Endothelial cell of umbilical vein (primary cell): ENCODE results near the gene TMEM167B. TPM values are rescaled to one million over a fixed set of nuclear protein-coding genes. Genes with fewer than 3 reads are reported as not detected.

Experiments used
- BruUV-seq: library from RNA; stranded (reverse); fragments of 400-500 nt; replicated peaks from 2 replicates; lab custom pipeline; 2021; lab: Mats Ljungman, UMichigan
- CTCF ChIA-PET: fragments of 300-600, 350-600 bp; sonication (Branson Sonifier 250); formaldehyde crosslinking; loops from one replicate; lab custom pipeline; 2021; ENCODE audit warnings: antibody characterized with exemption, inconsistent platforms; lab: Charles Lee
- POLR2A ChIA-PET: fragments of 300-600, 350-600 bp; sonication (Branson Sonifier 250); formaldehyde crosslinking; loops from one replicate; lab custom pipeline; 2021; ENCODE audit warnings: antibody characterized with exemption, inconsistent platforms; lab: Charles Lee
- DNase-seq: peaks from one replicate; pipeline ENCODE4 v3.0.0-alpha.2; 2011; ENCODE audit warnings: low read depth, low spot score
- FAIRE-seq: peaks from 2 replicates; lab custom pipeline; 2011; peaks lifted over from hg19 to GRCh38; lab: Jason Lieb, UNC
- H2AFZ ChIP-seq: 2 replicates; pipeline ENCODE4 v1.6.0; 2012; ENCODE audit warnings: low read depth, low read length, control low read depth, inconsistent platforms
- H3K27ac ChIP-seq: 2 replicates; pipeline ENCODE4 v1.5.1; 2011; ENCODE audit warnings: low read depth, mild to moderate bottlenecking, control low read depth, low read length, moderate library complexity; ENCODE audit not compliant: insufficient read depth
- H3K27me3 ChIP-seq, 2 experiments: 2 replicates each; pipeline versions ENCODE4 v1.6.0 to v1.6.1; 2011; ENCODE audit warnings: low read length in 2 of 2, mixed read lengths in 1 of 2; ENCODE audit not compliant: control insufficient read depth in 2 of 2, insufficient read depth in 2 of 2
- H3K36me3 ChIP-seq, 2 experiments: 2 replicates in 1 of 2; 3 replicates in 1 of 2; pipeline ENCODE4 v1.5.1; 2011; ENCODE audit warnings: low read length in 2 of 2, mild to moderate bottlenecking in 1 of 2, moderate library complexity in 1 of 2; ENCODE audit not compliant: control insufficient read depth in 2 of 2, insufficient read depth in 2 of 2; ENCODE audit errors: extremely low read depth in 1 of 2
- H3K4me1 ChIP-seq: 3 replicates; pipeline ENCODE4 v1.5.1; 2011; ENCODE audit warnings: mild to moderate bottlenecking, low read length; ENCODE audit not compliant: control insufficient read depth, insufficient read depth; ENCODE audit errors: extremely low read depth
- H3K4me2 ChIP-seq: 2 replicates; pipeline ENCODE4 v1.6.1; 2011; ENCODE audit warnings: low read length, control low read depth, mixed read lengths; ENCODE audit not compliant: insufficient read depth
- H3K4me3 ChIP-seq, 3 experiments: fragments of 200-600 bp in 1 of 3; sonication (generic), shearing (Covaris generic) in 1 of 3; replicated peaks in 1 of 3; 2 replicates each; pipeline ENCODE4 v1.5.1; 2011 to 2016; ENCODE audit warnings: control low read depth in 3 of 3, low read length in 3 of 3, mild to moderate bottlenecking in 2 of 3, inconsistent platforms in 1 of 3, low read depth in 1 of 3, moderate library complexity in 1 of 3; ENCODE audit not compliant: insufficient read depth in 1 of 3
- H3K79me2 ChIP-seq: 2 replicates; pipeline ENCODE4 v1.6.0; 2012; ENCODE audit warnings: low read length, inconsistent platforms; ENCODE audit not compliant: control insufficient read depth, insufficient read depth
- H3K9ac ChIP-seq: replicated peaks from 2 replicates; pipeline ENCODE3; 2011; ENCODE audit warnings: low read length, control low read depth; ENCODE audit not compliant: insufficient read depth; ENCODE audit errors: extremely low read depth
- H3K9me1 ChIP-seq: replicated peaks from 3 replicates; pipeline ENCODE4 v1.6.0; 2011; ENCODE audit warnings: mild to moderate bottlenecking, low read length; ENCODE audit not compliant: control insufficient read depth, insufficient read depth; ENCODE audit errors: extremely low read depth
- H3K9me3 ChIP-seq: replicated peaks from 2 replicates; pipeline ENCODE4 v1.5.1; 2012; ENCODE audit warnings: low read length, inconsistent platforms; ENCODE audit not compliant: control insufficient read depth, insufficient read depth
- H4K20me1 ChIP-seq: replicated peaks from 2 replicates; pipeline ENCODE3; 2011; ENCODE audit warnings: mild to moderate bottlenecking, low read length; ENCODE audit not compliant: control insufficient read depth, insufficient read depth; ENCODE audit errors: extremely low read depth
- EZH2 ChIP-seq: IDR thresholded peaks from 2 replicates; pipeline ENCODE4 v1.6.1; 2012; ENCODE audit warnings: borderline replicate concordance, low read depth, mild to moderate bottlenecking, moderate library complexity, low read length, inconsistent platforms; ENCODE audit not compliant: severe bottlenecking
- FOS ChIP-seq: IDR thresholded peaks from 2 replicates; pipeline ENCODE4 v1.6.1; 2011; ENCODE audit warnings: mild to moderate bottlenecking, low read length, moderate library complexity, borderline replicate concordance; ENCODE audit not compliant: insufficient read depth
- GATA2 ChIP-seq: IDR thresholded peaks from 2 replicates; pipeline ENCODE4 v1.7.0; 2011; ENCODE audit warnings: low read depth, mild to moderate bottlenecking, moderate library complexity, mixed read lengths, low read length; ENCODE audit not compliant: insufficient read length, insufficient read depth
- JUN ChIP-seq: IDR thresholded peaks from 2 replicates; pipeline ENCODE4 v1.6.1; 2011; ENCODE audit warnings: borderline replicate concordance, low read depth; ENCODE audit not compliant: insufficient read length, insufficient read depth
- MYC ChIP-seq: IDR thresholded peaks from one replicate; pipeline ENCODE4 v1.6.1; 2011; ENCODE audit warnings: mild to moderate bottlenecking, low read depth, low read length
- POLR2A ChIP-seq: IDR thresholded peaks from 2 replicates; pipeline ENCODE4 v1.6.1; 2012; ENCODE audit warnings: low read depth, mild to moderate bottlenecking, control low read depth, low read length
- POLR2AphosphoS5 ChIP-seq: IDR thresholded peaks from 2 replicates; pipeline ENCODE4 v1.6.1; 2012; ENCODE audit warnings: low read depth, mild to moderate bottlenecking, control low read depth, low read length, moderate library complexity; ENCODE audit not compliant: insufficient read depth
- dilution Hi-C: fragments of 300-500 bp; cut with MboI; formaldehyde crosslinking; loops from one replicate; pipeline ENCODE4 v1.15.0; 2019; ENCODE audit warnings: low sequenced_read_pairs; ENCODE audit not compliant: extremely low pct_ligation_motif_present
- intact Hi-C: fragments of 100-400 bp; cut with micrococcal nuclease; formaldehyde crosslinking; loops from one replicate; pipeline ENCODE4 v1.10.0; 2022
- polyA plus RNA-seq, 4 experiments: library from polyadenylated mRNA; depleted of rRNA in 3 of 4; stranded (reverse) in 3 of 4; unstranded in 1 of 4; fragments of >200 nt; gene quantifications; 2 replicates each; pipeline versions ENCODE4 v1.2.1 to v1.2.3, GENCODE V29; 2011 to 2012; ENCODE audit warnings: missing spikeins in 1 of 4
- total RNA-seq: library from RNA; stranded (reverse); gene quantifications from 2 replicates; pipeline ENCODE4 v1.2.3, GENCODE V29; 2021
- TF ChIP-seq, protein P1 (sequence below): IDR thresholded peaks from 2 replicates; pipeline ENCODE4 v1.6.1; 2011; ENCODE audit not compliant: insufficient read depth, insufficient read length
- TF ChIP-seq, protein P2 (sequence below), 2 donors: IDR thresholded peaks; 1 replicate in 1 of 2; 2 replicates in 1 of 2; pipeline ENCODE4 v1.5.1; 2011; ENCODE audit warnings: low read length in 2 of 2, mild to moderate bottlenecking in 2 of 2, moderate library complexity in 2 of 2, control low read depth in 1 of 2, inconsistent platforms in 1 of 2, low read depth in 1 of 2; ENCODE audit not compliant: insufficient read depth in 1 of 2; ENCODE audit errors: extremely low read depth in 1 of 2

The TMEM167B gene
- total and polyA plus RNA-seq, 2 donors (not counting 3 experiments of a cell fraction or from before 2014, with no cell fraction given) = 6.7 to 21.1 TPM

DNA sequence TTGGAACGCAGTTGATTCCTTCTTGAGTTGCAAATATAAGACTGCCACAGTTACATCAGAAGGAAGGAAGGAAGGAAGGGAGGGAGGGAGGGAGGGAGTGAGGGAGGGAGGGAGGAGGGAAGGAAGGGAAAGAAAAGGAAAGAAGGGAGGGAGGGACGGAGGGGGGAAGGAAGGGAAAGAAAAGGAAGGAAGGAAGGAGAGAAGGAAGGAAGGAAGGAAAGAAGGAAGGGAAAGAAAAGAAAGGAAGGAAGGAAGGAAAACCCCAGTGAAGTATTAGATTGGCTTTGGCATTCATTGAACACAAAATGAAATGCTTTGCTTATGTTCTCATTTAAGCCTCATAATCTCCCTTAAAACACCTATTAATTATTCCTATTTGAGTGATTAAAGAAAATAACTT, 42.2 kb upstream of the TMEM167B start:
- H3K27me3 ChIP-seq = no peaks in the 10 kb centered on the region
- ChIA-PET POLR2A (no interaction called here), CTCF (no interaction called here)
- DNase-seq = no peak
- no peak overlapping the region for H3K27ac ChIP-seq
- H3K36me3 ChIP-seq = no peaks in the 10 kb centered on the region
- no peaks in the 10 kb centered on the region for H3K9me1 ChIP-seq
- no peak overlapping the region for H3K9ac ChIP-seq
- no peaks in the 10 kb centered on the region for H4K20me1 ChIP-seq
- intact Hi-C loops = no loop called here
- TF ChIP-seq FOS (no peak), JUN (no peak), EZH2 (no peak), MYC (no peak), GATA2 (no peak), POLR2AphosphoS5 (no peak), POLR2A (no peak)
- TF ChIP-seq, protein P1, sequence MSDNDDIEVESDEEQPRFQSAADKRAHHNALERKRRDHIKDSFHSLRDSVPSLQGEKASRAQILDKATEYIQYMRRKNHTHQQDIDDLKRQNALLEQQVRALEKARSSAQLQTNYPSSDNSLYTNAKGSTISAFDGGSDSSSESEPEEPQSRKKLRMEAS = no peak
- TF ChIP-seq, protein P2, sequence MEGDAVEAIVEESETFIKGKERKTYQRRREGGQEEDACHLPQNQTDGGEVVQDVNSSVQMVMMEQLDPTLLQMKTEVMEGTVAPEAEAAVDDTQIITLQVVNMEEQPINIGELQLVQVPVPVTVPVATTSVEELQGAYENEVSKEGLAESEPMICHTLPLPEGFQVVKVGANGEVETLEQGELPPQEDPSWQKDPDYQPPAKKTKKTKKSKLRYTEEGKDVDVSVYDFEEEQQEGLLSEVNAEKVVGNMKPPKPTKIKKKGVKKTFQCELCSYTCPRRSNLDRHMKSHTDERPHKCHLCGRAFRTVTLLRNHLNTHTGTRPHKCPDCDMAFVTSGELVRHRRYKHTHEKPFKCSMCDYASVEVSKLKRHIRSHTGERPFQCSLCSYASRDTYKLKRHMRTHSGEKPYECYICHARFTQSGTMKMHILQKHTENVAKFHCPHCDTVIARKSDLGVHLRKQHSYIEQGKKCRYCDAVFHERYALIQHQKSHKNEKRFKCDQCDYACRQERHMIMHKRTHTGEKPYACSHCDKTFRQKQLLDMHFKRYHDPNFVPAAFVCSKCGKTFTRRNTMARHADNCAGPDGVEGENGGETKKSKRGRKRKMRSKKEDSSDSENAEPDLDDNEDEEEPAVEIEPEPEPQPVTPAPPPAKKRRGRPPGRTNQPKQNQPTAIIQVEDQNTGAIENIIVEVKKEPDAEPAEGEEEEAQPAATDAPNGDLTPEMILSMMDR (IDR thresholded peaks at IDR 0.05; ENCODE audit: extremely low read depth in 1 of 2, insufficient read depth in 1 of 2, low read depth in 1 of 2, low read length in 2 of 2) = no peak
- no peaks in the 10 kb centered on the region for H3K79me2 ChIP-seq
- no TSS peak for BruUV-seq
- no peak for FAIRE-seq
- no peak overlapping the region for H3K4me3 ChIP-seq
- H3K4me2 ChIP-seq = no peak overlapping the region
- H3K4me1 ChIP-seq = no peaks in the 10 kb centered on the region
- H2AFZ ChIP-seq = no peak overlapping the region
- dilution Hi-C loops = no loop called here
- H3K9me3 ChIP-seq = no peaks in the 10 kb centered on the region
